HG03521 (cell line): Measurements from ENCODE around the gene SNX21.
A peak's percentile ranks its signal among the peaks of the same experiment; 100 is the strongest.
"Not testable (repeated sequence)": the region's sequence is repeated elsewhere in the genome, so short reads cannot be mapped to it uniquely, and the experiment has no call there.

ENCODE experiments used
- ATAC-seq: cut with Tn5 transposase; IDR thresholded peaks from one replicate; pipeline ENCODE4 v1.9.1; 2021; ENCODE audit warnings: mild to moderate bottlenecking, moderate library complexity; ENCODE audit not compliant: unreplicated experiment

The SNX21 gene, protein sequence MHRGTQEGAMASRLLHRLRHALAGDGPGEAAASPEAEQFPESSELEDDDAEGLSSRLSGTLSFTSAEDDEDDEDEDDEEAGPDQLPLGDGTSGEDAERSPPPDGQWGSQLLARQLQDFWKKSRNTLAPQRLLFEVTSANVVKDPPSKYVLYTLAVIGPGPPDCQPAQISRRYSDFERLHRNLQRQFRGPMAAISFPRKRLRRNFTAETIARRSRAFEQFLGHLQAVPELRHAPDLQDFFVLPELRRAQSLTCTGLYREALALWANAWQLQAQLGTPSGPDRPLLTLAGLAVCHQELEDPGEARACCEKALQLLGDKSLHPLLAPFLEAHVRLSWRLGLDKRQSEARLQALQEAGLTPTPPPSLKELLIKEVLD

DNA sequence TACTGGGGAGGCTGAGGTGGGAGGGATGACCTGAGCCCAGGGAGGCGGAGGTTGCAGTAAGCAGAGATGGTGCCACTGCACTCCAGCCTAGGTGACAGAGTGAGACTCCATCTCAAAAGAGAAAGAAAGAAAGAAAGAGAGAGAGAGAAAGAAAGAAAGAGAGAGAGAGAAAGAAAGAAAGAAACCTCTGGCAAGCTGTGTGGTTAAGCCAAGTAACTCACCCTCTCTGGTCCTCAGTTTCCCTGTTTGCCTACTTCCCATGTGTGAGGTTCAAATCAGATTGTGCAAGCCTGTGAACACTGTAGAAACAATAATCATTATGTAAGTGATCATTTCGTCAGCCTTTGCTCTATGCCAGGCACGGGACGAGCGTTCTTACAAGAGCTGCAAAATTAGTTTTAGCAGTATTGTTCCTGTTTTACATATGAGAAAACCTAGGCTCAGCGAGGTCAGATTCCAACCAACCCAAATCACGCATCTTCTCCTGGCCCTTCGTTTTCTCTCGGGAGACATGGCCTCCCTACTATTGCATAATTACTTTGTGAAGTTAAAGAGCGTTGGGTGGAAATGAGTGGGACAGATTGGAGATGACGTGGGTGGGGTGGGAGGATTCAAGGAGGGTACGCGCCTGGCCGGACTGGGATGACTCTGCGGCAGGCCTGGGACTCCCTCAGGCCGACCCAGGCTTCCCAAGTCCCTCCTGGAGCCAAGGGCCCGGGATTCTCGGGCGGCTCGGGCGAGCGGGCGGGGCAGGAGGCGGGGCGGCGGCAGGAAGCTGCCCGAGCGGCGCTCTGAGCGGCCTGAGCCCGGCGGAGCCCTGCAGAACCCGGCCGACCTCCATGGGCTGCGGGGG lies at the start of gene SNX21:
Gene SNX21 (plus strand): TSS at position 770 of the 853 bp plus-strand sequence. CDS start 121 bp downstream, outside the sequence.
- peak; percentile 46 for ATAC-seq

DNA sequence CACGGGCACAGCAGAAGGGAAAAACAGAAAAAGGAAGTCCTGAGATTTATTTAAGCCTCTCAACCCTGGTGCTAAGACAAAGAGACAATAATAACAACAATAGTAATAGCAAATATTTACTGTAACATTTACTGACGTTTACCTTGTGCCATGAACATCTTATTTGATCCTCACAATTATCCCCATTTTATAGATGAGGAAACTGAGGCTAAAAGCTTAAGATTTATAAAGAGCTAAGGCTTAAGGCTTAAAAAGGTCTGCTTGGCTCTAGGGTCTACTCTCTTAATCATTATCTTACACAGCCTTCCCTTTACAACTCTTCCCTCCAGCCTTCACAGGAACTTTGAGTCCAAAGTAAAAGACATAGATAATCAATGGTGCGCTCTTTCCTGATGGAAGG lies 45.2 kb upstream of the SNX21 start:
- ATAC-seq: no peak

DNA sequence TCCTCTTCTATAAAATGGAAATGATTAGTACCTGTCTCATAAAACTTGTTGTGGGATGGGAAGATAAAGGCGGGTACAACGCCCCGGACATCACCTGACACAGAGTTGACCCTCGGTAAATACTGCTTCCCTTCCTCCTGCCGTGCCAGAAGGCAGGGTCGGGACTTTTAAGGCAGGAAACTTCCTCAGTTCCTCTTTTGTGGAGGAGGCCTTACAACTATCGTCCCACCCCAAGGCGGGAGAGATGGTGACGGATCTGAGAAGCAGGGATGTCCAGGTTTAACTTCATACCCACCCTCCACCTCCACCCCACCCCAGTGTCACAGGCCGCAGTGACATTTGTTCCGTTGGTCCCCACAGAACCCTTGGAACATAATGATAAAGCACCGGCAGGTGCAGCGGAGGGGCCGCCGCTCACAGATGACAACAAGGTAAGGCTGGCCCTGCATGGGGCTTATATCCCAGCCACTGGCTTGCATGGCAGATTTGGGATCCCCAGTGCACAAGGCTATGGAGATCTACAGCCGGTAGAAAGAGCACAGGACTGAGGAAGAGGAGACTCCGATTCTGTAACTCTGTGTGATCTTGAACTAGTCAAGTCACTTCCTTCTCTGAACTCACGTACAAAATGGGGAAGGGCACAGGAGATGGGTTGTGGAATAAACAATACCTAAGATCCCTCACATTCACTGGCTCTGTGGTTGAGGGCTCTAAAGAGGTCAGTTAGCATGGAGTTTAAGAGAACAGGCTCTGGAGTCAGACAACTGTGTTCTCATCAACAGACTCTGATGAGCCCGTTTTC lies 41.1 kb upstream of the SNX21 start:
- ATAC-seq: no peak

DNA sequence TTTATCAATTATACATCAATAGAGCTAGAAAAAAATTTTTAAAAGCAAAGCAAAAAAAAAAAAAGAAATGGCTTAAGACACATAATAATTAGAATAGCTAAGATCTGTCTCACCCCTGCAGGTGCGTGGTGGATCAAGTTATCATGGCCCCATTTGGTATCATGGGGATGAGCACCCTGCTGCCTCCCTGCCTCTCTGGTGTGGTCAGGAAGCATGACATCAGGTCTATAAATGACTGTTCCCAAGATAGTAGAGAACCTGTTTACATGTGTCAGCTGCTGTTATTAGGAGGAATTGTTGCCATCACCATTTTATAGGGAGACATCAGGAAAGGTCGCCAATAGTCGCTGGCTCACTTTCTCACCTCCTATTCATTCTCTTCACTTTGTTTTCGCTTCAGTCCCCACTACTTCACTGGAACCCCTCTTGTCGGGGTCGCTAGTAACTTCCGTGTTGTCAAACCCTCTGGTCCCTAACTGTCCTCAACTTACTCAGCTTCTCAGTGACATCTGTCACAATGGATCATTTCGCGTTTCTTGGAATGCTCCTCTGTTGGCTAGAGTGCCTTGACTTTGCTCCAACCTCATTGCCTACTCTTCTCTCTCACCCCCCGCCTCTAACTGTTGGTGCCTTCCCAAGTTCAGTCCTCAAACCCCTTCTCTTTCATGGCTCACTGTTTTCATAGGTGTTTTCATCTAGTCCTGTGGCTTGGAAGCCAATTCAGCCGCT lies 37.1 kb upstream of the SNX21 start:
- ATAC-seq: no peak

DNA sequence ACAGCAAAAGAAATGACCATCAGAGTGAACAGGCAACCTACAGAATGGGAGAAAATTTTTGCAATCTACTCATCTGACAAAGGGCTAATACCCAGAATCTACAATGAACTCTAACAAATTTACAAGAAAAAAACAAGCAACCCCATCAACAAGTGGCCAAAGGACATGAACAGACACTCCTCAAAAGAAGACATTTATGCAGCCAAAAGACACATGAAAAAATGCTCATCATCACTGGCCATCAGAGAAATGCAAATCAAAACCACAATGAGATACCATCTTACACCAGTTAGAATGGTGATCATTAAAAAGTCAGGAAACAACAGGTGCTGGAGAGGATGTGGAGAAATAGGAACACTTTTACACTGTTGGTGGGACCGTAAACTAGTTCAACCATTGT lies 36.1 kb upstream of the SNX21 start:
- ATAC-seq: not testable (repeated sequence)

DNA sequence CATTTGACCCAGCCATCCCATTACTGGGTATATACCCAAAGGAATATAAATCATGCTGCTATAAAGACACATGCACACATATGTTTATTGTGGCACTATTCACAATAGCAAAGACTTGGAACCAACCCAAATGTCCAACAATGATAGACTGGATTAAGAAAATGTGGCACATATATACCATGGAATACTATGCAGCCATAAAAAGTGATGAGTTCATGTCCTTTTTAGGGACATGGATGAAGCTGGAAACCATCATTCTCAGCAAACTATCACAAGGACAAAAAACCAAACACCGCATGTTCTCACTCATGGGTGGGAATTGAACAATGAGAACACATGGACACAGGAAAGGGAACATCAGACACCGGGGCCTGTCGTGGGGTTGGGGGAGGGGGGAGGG lies 35.6 kb upstream of the SNX21 start:
- not testable (repeated sequence) for ATAC-seq

DNA sequence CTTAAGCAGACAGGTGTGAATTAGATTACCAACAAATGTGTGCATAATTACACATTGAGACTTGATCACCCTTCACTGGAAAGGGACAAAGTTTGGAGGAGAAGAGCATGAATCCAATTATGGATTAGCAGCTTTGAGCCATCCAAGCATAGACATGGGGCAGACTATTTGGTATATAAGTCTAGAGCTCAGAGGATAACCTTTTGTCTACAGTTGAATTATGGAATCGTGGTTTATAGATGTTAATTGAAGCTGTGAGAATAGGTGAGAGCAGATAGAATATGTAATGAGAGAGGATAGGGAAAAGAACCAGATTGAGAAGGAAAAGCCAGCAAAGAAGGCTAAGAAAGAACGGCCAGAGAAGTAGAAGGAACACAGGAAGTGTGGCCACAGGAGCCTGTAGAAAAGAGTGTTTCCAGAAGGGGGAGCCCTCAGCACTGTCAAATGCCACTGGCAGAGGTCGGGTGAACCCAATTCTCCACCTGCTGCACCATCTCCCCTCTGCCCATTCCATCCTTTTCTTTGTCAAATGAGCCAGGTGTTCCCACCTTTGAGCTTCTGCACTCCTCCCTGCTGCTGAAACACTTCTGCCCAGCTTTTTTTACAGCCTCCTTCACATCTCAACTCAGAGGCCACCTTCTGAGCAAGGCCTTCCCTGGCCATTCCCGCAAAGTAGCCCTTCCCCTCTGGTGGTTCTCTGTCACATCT lies 34.5 kb upstream of the SNX21 start:
- ATAC-seq: no peak

DNA sequence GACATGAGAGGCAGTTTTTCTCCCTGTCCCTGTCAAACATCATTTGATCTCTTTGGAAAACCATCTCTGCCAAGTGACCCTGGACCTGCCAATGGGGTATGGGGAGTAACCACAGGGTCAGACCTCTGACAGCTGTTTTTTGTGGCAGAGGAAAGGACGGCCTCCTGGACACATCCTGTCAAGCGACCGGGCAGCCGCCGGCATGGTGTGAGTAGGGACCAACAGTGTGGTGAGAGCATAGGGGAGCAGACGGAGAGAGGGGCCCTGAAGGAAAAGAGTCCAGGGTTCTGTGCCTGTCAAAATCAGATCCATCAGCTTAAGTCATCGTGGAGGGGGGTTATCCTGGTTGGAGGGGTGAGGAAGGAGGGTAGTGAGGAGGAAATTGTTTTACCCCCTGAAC lies 31.7 kb upstream of the SNX21 start:
- no peak for ATAC-seq

DNA sequence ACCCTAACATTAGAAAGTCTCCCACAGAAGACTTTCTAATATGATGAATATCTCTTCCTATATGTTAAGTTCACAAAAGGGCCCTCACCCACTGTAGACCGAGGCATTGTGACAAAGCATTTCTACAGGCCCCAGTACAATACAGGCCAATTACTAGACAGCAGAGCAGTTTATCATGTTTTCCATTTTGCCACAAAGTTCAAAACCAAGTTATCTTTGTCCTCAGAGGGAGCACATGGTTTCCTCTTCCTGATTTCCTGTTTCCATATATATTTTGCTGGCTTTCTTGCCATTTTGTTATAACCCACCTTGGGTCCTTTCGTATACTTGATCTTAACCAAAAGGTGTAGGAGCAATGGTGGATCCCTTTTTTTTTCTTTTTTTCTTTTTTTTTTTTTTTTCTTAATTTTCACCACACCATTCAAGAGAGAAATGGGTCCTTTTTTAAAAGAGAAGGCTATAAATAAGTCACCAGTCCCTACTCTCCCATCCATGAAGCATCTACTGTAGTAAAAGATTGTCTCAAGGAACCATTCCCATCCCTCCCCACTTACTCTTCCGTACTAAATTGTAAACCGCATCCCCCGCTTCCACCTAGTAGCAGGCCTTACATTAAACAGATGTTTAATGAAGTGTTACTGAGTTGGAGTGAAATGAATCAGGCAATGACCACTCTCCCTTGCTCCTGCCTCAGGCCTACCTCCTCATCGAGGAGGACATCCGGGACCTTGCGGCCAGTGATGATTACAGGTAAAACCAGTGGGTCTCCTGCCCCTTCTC lies 23.2 kb upstream of the SNX21 start:
- no peak for ATAC-seq

DNA sequence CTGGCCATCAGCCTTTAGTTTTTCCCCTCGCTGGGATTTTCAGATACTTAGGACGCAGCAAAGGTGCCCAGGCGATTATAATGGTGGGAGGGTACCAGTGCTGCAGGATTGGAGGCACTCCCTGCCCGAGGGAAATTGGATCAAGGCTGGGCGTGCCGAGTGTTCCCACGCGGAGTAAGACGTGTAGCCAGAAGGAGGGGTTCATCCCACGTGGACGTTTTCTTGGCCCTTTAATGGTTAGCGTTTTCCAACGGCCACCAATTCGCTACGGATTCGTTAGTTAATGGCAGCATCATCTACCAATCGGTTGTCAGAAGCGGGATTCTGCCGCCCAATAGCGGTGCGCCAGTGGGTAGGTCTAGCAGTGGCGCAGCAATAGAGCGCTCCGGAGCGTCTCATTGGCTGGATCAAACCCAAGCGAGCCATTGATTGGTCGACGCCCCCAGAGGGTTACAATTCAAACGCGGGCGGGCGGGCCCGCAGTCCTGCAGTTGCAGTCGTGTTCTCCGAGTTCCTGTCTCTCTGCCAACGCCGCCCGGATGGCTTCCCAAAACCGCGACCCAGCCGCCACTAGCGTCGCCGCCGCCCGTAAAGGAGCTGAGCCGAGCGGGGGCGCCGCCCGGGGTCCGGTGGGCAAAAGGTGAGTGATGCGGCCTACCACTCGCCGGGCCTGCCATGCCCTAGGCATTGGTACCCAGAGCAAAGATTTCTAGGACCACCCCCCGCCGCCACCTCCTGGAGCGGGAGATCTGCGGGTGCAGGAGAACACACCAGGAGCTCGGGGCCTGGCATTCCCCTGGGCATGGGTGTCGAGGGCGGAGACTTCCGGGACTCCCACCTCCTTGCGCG lies 21.2 kb upstream of the SNX21 start, which contains the start of gene UBE2C:
Gene UBE2C (plus strand): TSS at position 488 of the 849 bp plus-strand sequence. CDS start 52 bp downstream, at position 540.
- ATAC-seq: peak; percentile 96

DNA sequence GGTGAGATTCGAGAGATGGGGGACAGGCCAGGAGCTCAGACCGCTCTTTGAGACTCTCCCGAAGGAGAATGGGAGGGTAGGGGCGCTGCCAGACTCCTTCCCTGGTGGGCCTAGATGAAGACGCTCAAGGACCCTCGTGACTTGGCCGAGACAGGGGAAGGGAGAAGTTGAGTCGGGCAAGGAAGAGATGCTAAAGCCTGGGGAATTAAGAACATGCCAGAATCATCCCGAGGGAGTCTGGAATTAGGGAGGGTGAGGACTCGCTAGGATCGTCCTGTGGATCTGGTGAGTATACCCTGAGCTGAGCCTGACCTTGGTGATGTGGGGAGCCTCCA lies 20.6 kb upstream of the SNX21 start:
- ATAC-seq: no peak

DNA sequence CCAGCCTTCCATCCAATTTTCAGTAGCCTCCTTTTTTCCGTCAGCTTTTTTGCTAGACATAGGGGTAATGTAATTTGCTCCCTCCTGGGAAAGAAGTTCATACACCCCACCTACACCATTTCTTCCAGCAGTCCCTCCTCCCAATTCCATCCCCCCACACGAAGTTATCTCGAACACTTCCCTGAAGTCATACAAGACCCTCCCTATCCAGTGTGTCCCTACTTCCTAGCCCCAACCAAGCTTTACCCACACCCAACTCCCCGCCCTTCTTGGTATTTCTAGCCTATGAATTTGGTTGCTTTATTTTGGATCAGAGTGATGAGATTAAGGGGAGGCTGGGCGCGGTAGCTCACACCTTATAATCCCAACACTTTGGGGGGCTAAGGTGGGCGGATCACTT lies 20.1 kb upstream of the SNX21 start:
- no peak for ATAC-seq

DNA sequence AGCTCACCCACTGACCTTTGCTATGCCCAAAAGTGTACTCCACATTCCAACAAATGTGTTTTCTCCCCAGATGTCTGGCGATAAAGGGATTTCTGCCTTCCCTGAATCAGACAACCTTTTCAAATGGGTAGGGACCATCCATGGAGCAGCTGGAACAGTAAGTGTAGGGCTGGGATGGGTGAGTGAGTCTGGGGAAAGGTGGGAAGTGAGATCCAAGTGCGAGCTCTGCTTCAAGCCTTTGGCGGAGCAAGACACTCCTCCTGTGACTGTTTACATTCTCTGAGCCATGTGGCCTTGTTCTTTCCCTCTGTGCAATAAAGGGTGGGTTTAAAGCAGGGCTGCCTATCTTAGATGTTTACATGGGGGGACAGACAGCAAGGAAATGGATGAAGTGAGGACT lies 19.3 kb upstream of the SNX21 start:
- ATAC-seq: no peak

DNA sequence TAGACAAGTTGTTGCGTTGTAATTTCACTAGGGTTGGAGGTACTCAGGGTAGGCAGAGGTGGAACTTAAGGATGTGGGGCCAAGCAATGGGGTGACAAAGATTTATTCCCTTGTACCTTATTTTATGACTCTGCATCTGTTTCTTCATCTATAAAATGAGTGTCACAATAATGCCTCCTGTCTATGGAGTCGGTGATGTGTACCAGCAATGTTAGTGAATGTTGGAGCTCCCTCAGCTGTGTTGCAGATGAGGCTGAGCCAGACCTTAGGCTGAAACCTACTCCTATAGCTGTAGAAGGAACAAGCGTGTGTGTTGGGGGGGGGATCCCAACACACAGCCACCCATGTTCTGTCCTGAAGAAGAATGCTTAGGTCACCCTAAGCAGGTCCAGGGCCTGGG lies 16.6 kb upstream of the SNX21 start:
- no peak for ATAC-seq

DNA sequence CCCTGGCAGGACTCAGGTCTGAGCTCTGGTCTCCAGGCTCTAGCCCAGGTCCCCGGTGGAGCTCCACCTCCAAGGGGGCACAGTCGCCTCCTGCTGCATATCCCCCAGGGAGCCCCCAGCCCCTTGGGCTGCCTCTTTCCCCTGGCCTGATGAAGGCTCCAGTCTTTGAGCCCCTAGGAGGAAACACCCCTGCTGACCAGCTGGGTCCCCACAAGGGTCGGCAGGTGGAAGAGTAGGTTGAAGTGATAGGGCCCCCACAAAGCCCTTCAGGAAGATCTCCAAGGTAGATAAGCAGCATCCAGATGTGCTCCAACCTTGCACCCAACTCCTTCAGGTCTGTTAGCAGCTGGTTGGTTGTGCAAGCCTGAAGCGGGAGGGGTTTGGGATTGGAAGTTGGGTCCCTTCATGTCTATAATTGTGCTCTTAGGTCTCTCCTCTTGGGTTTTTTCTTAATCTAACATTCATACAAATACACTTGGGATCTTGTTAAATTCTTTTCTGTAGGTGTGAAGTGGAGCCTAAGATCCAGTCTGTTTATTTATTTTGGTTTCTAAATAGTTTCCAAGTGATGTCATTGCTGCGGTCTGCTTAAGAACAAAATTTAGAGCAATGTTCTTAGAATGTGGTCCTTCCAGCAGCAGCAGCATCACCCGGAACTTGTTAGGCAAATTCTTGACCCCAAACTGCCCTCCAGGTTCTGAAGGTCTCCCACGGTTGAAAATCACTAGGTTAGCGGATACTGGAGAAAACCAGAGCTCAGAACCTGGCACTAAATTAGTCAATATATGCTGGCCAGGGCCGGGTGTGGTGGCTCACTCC lies 16.0 kb upstream of the SNX21 start:
- ATAC-seq: no peak

DNA sequence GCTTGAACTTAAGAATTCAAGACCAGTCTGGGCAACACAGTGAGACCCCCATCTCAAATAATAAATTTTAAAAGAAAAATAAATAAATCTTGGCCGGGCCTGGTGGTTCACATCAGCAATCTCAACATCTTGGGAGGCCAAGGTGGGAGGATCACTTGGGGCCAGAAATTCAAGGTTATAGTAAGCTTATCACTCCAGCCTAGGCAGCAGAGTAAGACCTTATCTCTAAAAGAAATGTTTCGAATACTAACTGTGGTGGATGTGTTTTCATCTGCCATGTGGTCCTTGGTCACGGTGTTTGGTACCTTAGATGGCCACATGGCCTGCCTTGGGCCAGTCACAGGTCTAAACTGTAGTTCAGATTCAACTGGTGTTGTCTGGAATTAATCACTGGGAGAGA lies 15.4 kb upstream of the SNX21 start:
- no peak for ATAC-seq

DNA sequence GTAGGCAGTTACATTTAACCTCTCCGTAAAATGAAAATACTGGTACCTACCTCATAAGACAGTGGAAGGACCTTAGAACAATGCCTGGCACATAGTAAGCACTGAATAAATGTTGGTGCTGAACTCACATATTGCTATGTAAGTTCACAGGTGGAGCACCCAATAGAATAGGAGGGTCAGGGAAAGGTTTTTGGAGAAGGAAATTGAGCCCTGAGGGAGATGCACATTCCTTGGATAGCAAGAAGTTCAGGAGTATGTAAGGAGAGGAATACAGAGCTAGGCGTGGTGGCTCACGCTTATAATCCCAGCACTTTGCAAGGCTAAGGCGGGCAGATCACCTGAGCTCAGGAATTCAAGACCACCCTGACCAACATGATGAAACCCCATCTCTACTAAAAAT lies 14.1 kb upstream of the SNX21 start:
- no peak for ATAC-seq
